DMS53 treated with DMSO at 0.1 percent for 48 hours (cell line): ENCODE measurements around the gene CCR5.

Experiments used
- DNase-seq: peaks from one replicate; lab custom pipeline; 2025; ENCODE audit not compliant: unreplicated experiment; lab: John Stamatoyannopoulos, UW

Gene CCR5

DNA sequence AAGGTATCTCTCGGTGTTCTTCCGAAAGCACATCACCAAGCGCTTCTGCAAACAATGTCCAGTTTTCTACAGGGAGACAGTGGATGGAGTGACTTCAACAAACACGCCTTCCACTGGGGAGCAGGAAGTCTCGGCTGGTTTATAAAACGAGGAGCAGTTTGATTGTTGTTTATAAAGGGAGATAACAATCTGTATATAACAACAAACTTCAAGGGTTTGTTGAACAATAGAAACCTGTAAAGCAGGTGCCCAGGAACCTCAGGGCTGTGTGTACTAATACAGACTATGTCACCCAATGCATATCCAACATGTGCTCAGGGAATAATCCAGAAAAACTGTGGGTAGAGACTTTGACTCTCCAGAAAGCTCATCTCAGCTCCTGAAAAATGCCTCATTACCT lies 12.3 kb upstream of the CCR5 start:
- DNase-seq, result no peak

DNA sequence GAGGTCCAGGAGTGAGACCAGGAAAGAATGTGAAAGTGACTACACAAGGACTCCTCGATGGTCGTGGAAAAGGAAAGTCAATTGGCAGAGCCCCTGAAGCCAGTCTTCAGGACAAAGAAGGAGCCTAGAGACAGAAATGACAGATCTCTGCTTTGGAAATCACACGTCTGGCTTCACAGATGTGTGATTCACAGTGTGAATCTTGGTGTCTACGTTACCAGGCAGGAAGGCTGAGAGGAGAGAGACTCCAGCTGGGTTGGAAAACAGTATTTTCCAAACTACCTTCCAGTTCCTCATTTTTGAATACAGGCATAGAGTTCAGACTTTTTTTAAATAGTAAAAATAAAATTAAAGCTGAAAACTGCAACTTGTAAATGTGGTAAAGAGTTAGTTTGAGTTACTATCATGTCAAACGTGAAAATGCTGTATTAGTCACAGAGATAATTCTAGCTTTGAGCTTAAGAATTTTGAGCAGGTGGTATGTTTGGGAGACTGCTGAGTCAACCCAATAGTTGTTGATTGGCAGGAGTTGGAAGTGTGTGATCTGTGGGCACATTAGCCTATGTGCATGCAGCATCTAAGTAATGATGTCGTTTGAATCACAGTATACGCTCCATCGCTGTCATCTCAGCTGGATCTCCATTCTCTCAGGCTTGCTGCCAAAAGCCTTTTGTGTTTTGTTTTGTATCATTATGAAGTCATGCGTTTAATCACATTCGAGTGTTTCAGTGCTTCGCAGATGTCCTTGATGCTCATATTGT lies 10.8 kb upstream of the CCR5 start:
- DNase-seq, result no peak

- no peak for DNase-seq
Measured at GRCh38 chr3:46360907-46361306, 9.8 kb upstream of the CCR5 start.

- no peak for DNase-seq
Measured at GRCh38 chr3:46361408-46362283, 9.1 kb upstream of the CCR5 start.

DNA sequence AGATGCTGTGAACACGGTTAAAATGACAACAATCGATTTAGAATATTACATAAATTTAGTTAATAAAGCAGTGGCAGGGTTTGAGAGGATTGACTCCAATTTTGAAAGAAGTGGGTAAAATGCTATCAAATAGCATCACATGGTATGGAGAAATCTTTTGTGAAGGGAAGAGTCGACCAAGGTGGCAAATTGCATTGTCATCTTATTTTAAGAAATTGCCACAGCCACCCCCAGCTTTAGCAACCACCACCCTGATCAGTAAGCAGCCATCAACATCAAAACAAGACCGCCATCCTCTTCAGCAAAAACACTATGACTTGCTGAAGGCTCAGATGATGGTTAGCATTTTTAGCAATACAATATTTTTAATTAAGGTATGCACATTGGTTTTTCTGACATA lies 5.7 kb upstream of the CCR5 start:
- no peak for DNase-seq

DNA sequence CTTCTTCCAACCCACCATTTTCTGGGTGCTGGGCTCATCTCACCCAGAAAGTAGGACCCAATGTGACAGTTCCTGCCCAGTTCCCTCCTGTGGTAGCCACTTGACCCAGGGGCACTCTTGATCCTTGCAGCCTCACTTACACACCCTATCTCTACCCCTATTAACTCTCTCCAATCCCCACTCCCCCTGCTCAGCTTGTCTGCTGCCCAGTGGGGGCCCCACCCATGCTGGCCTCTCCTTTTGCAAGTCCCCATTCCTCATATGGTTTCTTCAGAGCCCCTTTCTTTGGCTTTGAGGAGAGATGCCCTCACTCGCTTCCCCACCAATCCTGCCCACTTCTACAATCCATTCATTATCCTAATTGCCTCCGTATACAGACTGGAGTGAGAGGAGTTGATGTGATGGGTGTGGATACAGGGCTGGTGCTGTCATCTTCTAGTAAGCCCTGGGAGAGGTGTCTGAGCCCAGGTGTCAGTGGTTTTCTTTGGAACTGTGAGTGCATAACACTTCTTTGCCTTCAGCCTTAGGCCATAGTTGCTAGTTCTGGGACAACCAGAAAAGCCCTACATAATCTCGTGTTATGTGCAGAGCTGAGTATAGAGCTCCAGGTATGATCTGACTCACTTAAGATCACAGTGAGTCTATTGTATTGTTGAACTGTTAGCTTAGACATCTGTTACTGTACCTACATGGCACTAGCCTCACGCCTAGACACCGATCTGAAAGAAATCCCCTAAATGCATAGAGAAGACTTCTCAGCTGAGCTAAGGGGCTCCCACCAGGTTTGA lies 4.8 kb upstream of the CCR5 start:
- no peak for DNase-seq

DNA sequence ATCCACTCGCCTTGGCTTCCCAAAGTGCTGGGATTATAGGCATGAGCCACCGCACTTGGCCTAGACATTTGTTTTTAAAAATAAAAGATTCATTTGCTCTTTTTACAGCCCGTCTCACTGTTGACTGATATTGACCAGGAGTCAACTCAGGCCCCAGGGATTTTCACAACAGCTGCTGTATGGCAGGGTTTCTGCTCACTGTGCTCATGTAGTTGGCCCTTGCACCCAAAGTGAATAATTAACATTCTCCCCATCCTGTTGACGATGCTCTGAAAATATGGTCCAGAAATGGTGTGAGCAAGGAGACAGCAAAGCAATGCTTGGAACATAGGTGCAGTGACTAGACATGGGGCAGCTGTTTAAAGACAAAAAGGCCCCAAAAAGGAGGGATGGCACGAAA lies 2.9 kb upstream of the CCR5 start:
- no peak for DNase-seq

DNA sequence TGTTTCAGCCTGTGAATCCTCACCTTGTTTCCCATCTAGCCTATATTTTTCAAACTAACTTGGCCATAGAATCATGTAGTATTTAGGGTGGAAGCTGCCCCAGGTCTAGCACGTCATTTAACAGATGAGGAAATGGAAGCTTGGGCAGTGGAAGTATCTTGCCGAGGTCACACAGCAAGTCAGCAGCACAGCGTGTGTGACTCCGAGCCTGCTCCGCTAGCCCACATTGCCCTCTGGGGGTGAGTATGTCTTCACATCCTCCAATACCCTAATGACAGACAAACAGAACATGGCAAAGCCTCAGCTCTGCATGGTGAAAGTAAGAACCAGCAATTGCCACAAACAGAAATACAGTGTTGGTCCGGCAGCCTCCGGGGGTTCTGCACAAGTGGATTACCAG lies 2.2 kb upstream of the CCR5 start:
- DNase-seq, result no peak

DNA sequence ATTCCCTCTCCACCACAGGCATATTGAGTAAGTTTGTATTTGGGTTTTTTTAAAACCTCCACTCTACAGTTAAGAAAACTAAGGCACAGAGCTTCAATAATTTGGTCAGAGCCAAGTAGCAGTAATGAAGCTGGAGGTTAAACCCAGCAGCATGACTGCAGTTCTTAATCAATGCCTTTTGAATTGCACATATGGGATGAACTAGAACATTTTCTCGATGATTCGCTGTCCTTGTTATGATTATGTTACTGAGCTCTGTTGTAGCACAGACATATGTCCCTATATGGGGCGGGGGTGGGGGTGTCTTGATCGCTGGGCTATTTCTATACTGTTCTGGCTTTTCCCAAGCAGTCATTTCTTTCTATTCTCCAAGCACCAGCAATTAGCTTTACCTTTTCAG lies 1.6 kb upstream of the CCR5 start:
- no peak for DNase-seq

- no peak for DNase-seq
Measured at GRCh38 chr3:46369675-46370132, 1.0 kb upstream of the CCR5 start.

- no peak for DNase-seq
Measured at GRCh38 chr3:46371519-46372340, 984 bp downstream of the CCR5 start.

DNA sequence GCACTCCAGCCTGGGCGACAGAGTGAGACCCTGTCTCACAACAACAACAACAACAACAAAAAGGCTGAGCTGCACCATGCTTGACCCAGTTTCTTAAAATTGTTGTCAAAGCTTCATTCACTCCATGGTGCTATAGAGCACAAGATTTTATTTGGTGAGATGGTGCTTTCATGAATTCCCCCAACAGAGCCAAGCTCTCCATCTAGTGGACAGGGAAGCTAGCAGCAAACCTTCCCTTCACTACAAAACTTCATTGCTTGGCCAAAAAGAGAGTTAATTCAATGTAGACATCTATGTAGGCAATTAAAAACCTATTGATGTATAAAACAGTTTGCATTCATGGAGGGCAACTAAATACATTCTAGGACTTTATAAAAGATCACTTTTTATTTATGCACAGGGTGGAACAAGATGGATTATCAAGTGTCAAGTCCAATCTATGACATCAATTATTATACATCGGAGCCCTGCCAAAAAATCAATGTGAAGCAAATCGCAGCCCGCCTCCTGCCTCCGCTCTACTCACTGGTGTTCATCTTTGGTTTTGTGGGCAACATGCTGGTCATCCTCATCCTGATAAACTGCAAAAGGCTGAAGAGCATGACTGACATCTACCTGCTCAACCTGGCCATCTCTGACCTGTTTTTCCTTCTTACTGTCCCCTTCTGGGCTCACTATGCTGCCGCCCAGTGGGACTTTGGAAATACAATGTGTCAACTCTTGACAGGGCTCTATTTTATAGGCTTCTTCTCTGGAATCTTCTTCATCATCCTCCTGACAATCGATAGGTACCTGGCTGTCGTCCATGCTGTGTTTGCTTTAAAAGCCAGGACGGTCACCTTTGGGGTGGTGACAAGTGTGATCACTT lies 2.0 kb downstream of the CCR5 start:
- DNase-seq, result no peak

- DNase-seq, result no peak
Measured at GRCh38 chr3:46374755-46375154, 4.0 kb downstream of the CCR5 start.

- DNase-seq, result no peak
Measured at GRCh38 chr3:46375218-46375617, 4.5 kb downstream of the CCR5 start.

- DNase-seq, result no peak
Measured at GRCh38 chr3:46375814-46376213, 5.1 kb downstream of the CCR5 start.

GRCh38 chr3:46378426-46378942 lies 7.7 kb downstream of the CCR5 start:
- peak; percentile 18 for DNase-seq

- DNase-seq, result no peak
Measured at GRCh38 chr3:46380471-46381221, 9.9 kb downstream of the CCR5 start.

- DNase-seq, result no peak
Measured at GRCh38 chr3:46381625-46382024, 10.9 kb downstream of the CCR5 start.
